ENCODE results near the gene SUGCT.

The SUGCT gene

GRCh38 chr7:40544221-40544723 lies 409.5 kb downstream of the SUGCT start:
- CTCF ChIA-PET = interaction anchor here (0.8 to 1.1 kb wide), 2 partner anchors 12 to 31 kb away, joined by 3 read pairs; no protein-coding TSS in a partner anchor
- POLR2A ChIA-PET = no interaction called here
- no peak for TF ChIP-seq CTCF (IDR thresholded peaks at IDR 0.05; ENCODE audit: control extremely low read depth, extremely low read depth, low read depth, missing control alignments)
- DNase-seq (ENCODE audit: extremely low spot score) = no peak

GRCh38 chr7:40544871-40545303 lies 410.1 kb downstream of the SUGCT start:
- POLR2A ChIA-PET = no interaction called here
- DNase-seq (ENCODE audit: extremely low spot score) = no peak
- no peak for TF ChIP-seq CTCF (IDR thresholded peaks at IDR 0.05; ENCODE audit: control extremely low read depth, extremely low read depth, low read depth, missing control alignments)
- CTCF ChIA-PET = interaction anchor here (0.8 to 1.1 kb wide), 2 partner anchors 12 to 32 kb away, joined by 3 read pairs; no protein-coding TSS in a partner anchor

- no peak for DNase-seq (ENCODE audit: extremely low spot score)
- TF ChIP-seq CTCF (IDR thresholded peaks at IDR 0.05; ENCODE audit: control extremely low read depth, extremely low read depth, low read depth, missing control alignments) = no peak
- ChIA-PET CTCF (no interaction called here), POLR2A (no interaction called here)
These were observed 410.9 kb downstream of the SUGCT start for GRCh38 chr7:40545739-40546138.

GRCh38 chr7:40546616-40547501 lies 412.1 kb downstream of the SUGCT start:
- no peak for DNase-seq (ENCODE audit: extremely low spot score)
- ChIA-PET POLR2A (no interaction called here), CTCF (no interaction called here)
- no peak for TF ChIP-seq CTCF (IDR thresholded peaks at IDR 0.05; ENCODE audit: control extremely low read depth, extremely low read depth, low read depth, missing control alignments)

GRCh38 chr7:40549372-40550039 lies 414.7 kb downstream of the SUGCT start:
- POLR2A ChIA-PET = no interaction called here

More at GRCh38 chr7:40549372-40550039, 414.7 kb downstream of the SUGCT start:
- no peak for DNase-seq (ENCODE audit: extremely low spot score)
- no peak for TF ChIP-seq CTCF (IDR thresholded peaks at IDR 0.05; ENCODE audit: control extremely low read depth, extremely low read depth, low read depth, missing control alignments)
- CTCF ChIA-PET = no interaction called here
